ENCODE results near the gene POGZ. TPM values are rescaled to one million over a fixed set of nuclear protein-coding genes. Genes with fewer than 3 reads are reported as not detected.
A peak's percentile ranks its signal among the peaks of the same experiment; 100 is the strongest.

POGZ gene
- total RNA-seq, 1 donor from 2014 or later = 132 TPM

DNA sequence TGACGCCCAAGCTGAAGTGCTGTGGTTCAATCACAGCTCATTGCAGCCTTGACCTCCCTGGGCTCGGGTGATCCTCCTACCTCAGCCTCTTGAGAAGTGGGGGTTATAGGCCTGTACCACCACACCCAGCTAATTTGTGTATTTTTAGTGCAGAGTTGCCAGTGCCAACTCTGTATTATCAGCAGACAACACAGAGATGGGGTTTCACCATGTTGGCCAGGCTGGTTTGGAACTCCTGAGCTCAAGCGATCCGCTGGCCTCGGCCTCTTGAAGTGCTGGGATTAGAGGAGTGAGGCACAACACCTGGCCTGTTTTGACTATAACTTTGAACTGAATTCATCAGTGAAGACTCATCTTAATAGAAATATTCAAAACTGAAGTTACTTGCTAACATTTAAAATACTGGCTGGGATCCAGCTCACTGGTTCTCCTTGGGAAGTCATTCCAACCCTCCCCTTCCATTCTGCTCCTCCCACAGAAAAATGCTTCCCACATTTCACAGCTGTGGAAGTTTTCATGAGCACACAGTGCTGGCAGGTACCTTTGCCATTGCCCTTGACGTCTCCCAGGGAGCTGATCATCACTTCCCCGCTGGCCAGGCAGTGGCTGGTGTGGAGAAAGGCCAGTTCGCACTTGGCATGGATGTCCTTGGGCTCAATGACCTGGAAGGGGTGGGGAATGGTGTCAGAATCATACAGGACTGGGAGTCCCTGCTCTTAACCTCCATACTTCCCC, 91.5 kb downstream of the POGZ start:
- TF ChIP-seq, protein P1, sequence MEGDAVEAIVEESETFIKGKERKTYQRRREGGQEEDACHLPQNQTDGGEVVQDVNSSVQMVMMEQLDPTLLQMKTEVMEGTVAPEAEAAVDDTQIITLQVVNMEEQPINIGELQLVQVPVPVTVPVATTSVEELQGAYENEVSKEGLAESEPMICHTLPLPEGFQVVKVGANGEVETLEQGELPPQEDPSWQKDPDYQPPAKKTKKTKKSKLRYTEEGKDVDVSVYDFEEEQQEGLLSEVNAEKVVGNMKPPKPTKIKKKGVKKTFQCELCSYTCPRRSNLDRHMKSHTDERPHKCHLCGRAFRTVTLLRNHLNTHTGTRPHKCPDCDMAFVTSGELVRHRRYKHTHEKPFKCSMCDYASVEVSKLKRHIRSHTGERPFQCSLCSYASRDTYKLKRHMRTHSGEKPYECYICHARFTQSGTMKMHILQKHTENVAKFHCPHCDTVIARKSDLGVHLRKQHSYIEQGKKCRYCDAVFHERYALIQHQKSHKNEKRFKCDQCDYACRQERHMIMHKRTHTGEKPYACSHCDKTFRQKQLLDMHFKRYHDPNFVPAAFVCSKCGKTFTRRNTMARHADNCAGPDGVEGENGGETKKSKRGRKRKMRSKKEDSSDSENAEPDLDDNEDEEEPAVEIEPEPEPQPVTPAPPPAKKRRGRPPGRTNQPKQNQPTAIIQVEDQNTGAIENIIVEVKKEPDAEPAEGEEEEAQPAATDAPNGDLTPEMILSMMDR (IDR thresholded peaks at IDR 0.05; ENCODE audit: unreplicated experiment) = no peak

DNA sequence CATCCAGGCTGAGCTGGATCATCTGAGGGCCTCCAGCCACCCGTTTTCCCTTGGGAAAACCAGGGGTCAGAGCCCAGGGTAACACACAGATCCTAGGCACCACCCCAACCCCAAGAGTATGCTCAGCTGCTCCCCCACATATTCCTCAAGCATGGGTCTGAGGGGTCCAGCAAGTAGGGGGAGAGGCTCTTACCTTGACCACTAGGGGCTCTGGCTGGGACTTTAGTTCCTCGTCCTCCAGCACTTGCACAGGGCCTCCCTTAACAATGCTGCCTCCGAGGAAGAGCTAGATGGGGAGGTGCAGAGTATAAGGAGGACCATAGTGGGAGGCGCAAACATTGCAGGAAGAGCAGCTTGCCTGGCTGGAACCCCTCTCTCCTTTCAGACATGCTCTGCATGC, 94.3 kb downstream of the POGZ start:
- H3K36me3 Mint-ChIP-seq (ENCODE audit: low read depth, unreplicated experiment) = peaks cover 32% of the 10 kb centered on the region
- DNase-seq (ENCODE audit: low spot score) = no peak
- peaks cover 3% of the 10 kb centered on the region for H3K4me1 Mint-ChIP-seq (ENCODE audit: unreplicated experiment)
- H3K9me3 Mint-ChIP-seq (ENCODE audit: unreplicated experiment) = peaks cover 13% of the 10 kb centered on the region
- TF ChIP-seq, protein P1 (IDR thresholded peaks at IDR 0.05; ENCODE audit: unreplicated experiment) = no peak
- no peak overlapping the region for H3K4me3 Mint-ChIP-seq (ENCODE audit: unreplicated experiment)
- no peak overlapping the region for H3K27ac Mint-ChIP-seq (ENCODE audit: unreplicated experiment)
- peaks cover 14% of the 10 kb centered on the region for H3K27me3 Mint-ChIP-seq (ENCODE audit: unreplicated experiment)

More for the DNA sequence above, 91.5 kb downstream of the POGZ start:
- Mint-ChIP-seq H3K27me3 (ENCODE audit: unreplicated experiment) (peaks cover 13% of the 10 kb centered on the region), H3K27ac (ENCODE audit: unreplicated experiment) (no peak overlapping the region), H3K4me1 (ENCODE audit: unreplicated experiment) (peaks cover 12% of the 10 kb centered on the region), H3K9me3 (ENCODE audit: unreplicated experiment) (peaks cover 7% of the 10 kb centered on the region), H3K36me3 (ENCODE audit: low read depth, unreplicated experiment) (peaks cover 19% of the 10 kb centered on the region), H3K4me3 (ENCODE audit: unreplicated experiment) (no peak overlapping the region)
- DNase-seq (ENCODE audit: low spot score) = no peak

DNA sequence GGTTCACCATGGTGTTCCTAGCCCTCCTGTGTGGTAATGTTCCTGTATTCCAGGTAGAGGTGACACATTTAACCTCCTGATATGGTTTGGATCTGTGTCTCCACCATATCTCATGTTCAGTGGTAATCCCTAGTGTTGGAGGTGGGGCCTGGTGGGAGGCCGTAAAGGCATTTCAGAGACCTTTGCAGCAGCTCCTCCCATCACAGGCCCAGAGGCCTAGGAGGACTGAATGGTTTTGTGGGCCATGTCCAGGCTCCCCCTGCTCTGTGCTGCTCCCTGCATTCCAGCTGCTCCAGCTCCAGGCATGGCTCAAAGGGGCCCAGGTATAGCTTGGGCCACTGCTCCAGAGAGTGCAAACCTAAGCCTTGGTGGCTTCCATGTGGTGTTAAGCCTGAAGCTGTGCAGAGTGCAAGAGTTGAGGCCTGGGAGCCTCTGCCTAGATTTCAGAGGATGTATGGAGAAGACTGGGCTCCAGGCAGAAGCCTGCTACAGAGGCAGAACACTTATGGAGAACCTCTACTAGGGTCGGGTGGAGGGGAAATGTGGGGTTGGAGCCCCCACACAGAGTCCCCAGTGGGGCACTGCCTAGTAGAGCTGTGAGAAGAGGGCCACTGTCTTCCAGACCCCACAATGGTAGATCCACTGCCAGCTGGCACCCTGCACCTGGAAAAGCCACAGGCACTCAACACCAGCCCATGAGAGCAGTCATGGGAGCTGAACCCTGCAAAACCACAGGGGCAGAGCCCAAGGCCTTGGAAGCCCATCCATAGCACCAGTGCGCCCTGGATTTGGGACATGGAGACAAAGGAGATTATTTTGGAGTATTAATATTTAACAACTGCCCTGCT, 96.8 kb downstream of the POGZ start:
- Mint-ChIP-seq H3K27ac (ENCODE audit: unreplicated experiment) (no peak overlapping the region), H3K36me3 (ENCODE audit: low read depth, unreplicated experiment) (peaks cover 32% of the 10 kb centered on the region), H3K4me1 (ENCODE audit: unreplicated experiment) (peaks cover 3% of the 10 kb centered on the region), H3K27me3 (ENCODE audit: unreplicated experiment) (peaks cover 15% of the 10 kb centered on the region), H3K9me3 (ENCODE audit: unreplicated experiment) (peaks cover 13% of the 10 kb centered on the region), H3K4me3 (ENCODE audit: unreplicated experiment) (peak overlapping the region; percentile 53)
- no peak for DNase-seq (ENCODE audit: low spot score)
- TF ChIP-seq, protein P1 (IDR thresholded peaks at IDR 0.05; ENCODE audit: unreplicated experiment) = no peak

DNA sequence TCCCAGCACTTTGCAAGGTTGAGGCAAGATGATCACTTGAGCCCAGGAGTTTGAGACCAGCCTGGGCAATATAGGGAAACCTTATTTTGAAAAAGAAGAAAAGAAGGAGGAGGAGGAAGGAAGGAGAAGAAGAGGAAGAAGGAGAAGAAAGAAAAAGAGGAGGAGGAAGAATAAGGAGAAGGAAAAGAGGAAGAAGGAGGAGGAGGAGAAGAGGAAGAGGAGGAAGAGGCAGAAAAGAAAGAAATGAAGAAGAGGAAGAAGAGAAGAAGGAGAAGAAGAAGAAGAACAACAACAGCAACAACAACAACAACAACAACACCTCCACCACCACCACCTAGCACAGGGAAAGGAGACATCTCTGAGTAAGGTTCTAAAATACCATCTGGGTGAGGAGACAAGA, 97.4 kb downstream of the POGZ start:
- Mint-ChIP-seq H3K4me3 (ENCODE audit: unreplicated experiment) (peak overlapping the region; percentile 19), H3K27me3 (ENCODE audit: unreplicated experiment) (peaks cover 12% of the 10 kb centered on the region), H3K36me3 (ENCODE audit: low read depth, unreplicated experiment) (peaks cover 32% of the 10 kb centered on the region), H3K4me1 (ENCODE audit: unreplicated experiment) (peaks cover 3% of the 10 kb centered on the region), H3K27ac (ENCODE audit: unreplicated experiment) (peak overlapping the region; percentile 61), H3K9me3 (ENCODE audit: unreplicated experiment) (peaks cover 13% of the 10 kb centered on the region)
- TF ChIP-seq, protein P1 (IDR thresholded peaks at IDR 0.05; ENCODE audit: unreplicated experiment) = no peak
- DNase-seq (ENCODE audit: low spot score) = no peak
